B cell (primary cell): Measurements from ENCODE around the gene BAZ2A. TPM values are rescaled to one million over a fixed set of nuclear protein-coding genes. Genes with fewer than 3 reads are reported as not detected.

Source experiments
- ATAC-seq: fragments of 200-7000 bp; cut with Tn5 transposase; one replicate; pipeline ENCODE4 v1.10.0; 2021; ENCODE audit warnings: low read depth, mild to moderate bottlenecking, moderate number of reproducible peaks, moderate library complexity
- CTCF ChIA-PET: fragments of 350-600 bp; sonication (Branson Sonifier 250); formaldehyde crosslinking; loops from one replicate; lab custom pipeline; 2021; ENCODE audit warnings: antibody characterized with exemption, inconsistent platforms; lab: Charles Lee
- POLR2A ChIA-PET: fragments of 350-600 bp; sonication (Branson Sonifier 250); formaldehyde crosslinking; loops from one replicate; lab custom pipeline; 2021; ENCODE audit warnings: antibody characterized with exemption; lab: Charles Lee
- DNase-seq: peaks from one replicate; pipeline ENCODE4 v3.0.0; 2013
- H2AFZ ChIP-seq: 2 replicates; pipeline ENCODE4 v1.6.1; 2012; ENCODE audit warnings: mild to moderate bottlenecking, low read depth, low read length; ENCODE audit not compliant: insufficient read depth, poor library complexity, severe bottlenecking
- H3K27ac ChIP-seq, 2 donors: 1 replicate in 1 of 2; 2 replicates in 1 of 2; pipeline ENCODE4 v1.5.1; 2012 to 2013; ENCODE audit warnings: low read length in 2 of 2, mild to moderate bottlenecking in 2 of 2, moderate library complexity in 1 of 2
- H3K27me3 ChIP-seq, 4 experiments: fragments of 200-600 bp in 1 of 4; sonication (generic) in 1 of 4; replicated peaks in 1 of 4; 1 replicate in 2 of 4; 2 replicates in 2 of 4; pipeline versions ENCODE4 v1.6.1 to v1.7.0; 2013 to 2016; ENCODE audit warnings: low read length in 3 of 4, mild to moderate bottlenecking in 2 of 4, mixed read lengths in 1 of 4, moderate library complexity in 1 of 4; ENCODE audit not compliant: insufficient read depth in 4 of 4, control insufficient read depth in 3 of 4; ENCODE audit errors: control extremely low read depth in 1 of 4
- H3K36me3 ChIP-seq, 2 experiments: replicated peaks in 1 of 2; 1 replicate in 1 of 2; 2 replicates in 1 of 2; pipeline versions ENCODE4 v1.6.1 to v1.7.1; 2013; ENCODE audit warnings: low read length in 1 of 2; ENCODE audit not compliant: insufficient read depth in 2 of 2, control insufficient read depth in 1 of 2; ENCODE audit errors: control extremely low read depth in 1 of 2, extremely low read depth in 1 of 2
- H3K4me1 ChIP-seq, 2 donors: fragments of 200-600 bp in 1 of 2; sonication (generic) in 1 of 2; 1 replicate in 1 of 2; 2 replicates in 1 of 2; pipeline versions ENCODE4 v1.5.1 to v1.6.1; 2013 to 2017; ENCODE audit warnings: low read length in 2 of 2; ENCODE audit not compliant: control insufficient read depth in 2 of 2, insufficient read depth in 2 of 2
- H3K4me2 ChIP-seq: replicated peaks from 2 replicates; pipeline ENCODE3; 2012; ENCODE audit warnings: mild to moderate bottlenecking, low read depth, low read length; ENCODE audit not compliant: poor library complexity, severe bottlenecking
- H3K4me3 ChIP-seq, 5 experiments: fragments of 200-600 bp in 1 of 5; sonication (generic) in 1 of 5; 1 replicate in 3 of 5; 2 replicates in 2 of 5; pipeline versions ENCODE4 v1.5.1 to v1.7.0; 2011 to 2016; ENCODE audit warnings: low read length in 4 of 5, mild to moderate bottlenecking in 4 of 5, low read depth in 2 of 5, control low read depth in 1 of 5, moderate library complexity in 1 of 5; ENCODE audit not compliant: insufficient read depth in 1 of 5; ENCODE audit errors: control extremely low read depth in 1 of 5, extremely low read depth in 1 of 5
- H3K79me2 ChIP-seq: fragments of 200-600 bp; sonication (generic); one replicate; pipeline ENCODE4 v1.6.0; 2016; ENCODE audit warnings: low read length; ENCODE audit not compliant: control insufficient read depth, insufficient read depth
- H3K9ac ChIP-seq: fragments of 200-600 bp; sonication (generic); 2 replicates; pipeline ENCODE4 v1.6.1; 2017; ENCODE audit warnings: mild to moderate bottlenecking, low read length, moderate library complexity
- H3K9me3 ChIP-seq, 3 donors: one replicate each; pipeline versions ENCODE4 v1.6.1 to v1.7.1; 2013; ENCODE audit warnings: low read length in 2 of 3; ENCODE audit not compliant: control insufficient read depth in 2 of 3, insufficient read depth in 1 of 3; ENCODE audit errors: control extremely low read depth in 1 of 3
- H4K20me1 ChIP-seq: 2 replicates; pipeline ENCODE4 v1.6.0; 2012; ENCODE audit warnings: mild to moderate bottlenecking, low read length; ENCODE audit not compliant: insufficient read depth, control insufficient read depth, poor library complexity, severe bottlenecking
- H3K27ac Mint-ChIP-seq: one replicate; pipeline ENCODE4 v1.8.0; 2021; ENCODE audit warnings: mixed read lengths
- H3K27me3 Mint-ChIP-seq: one replicate; pipeline ENCODE4 v1.8.0; 2021; ENCODE audit warnings: mixed read lengths
- H3K4me1 Mint-ChIP-seq: one replicate; pipeline ENCODE4 v1.8.0; 2021; ENCODE audit warnings: mixed read lengths
- H3K4me3 Mint-ChIP-seq: one replicate; pipeline ENCODE4 v1.8.0; 2021; ENCODE audit warnings: mixed read lengths
- H3K9me3 Mint-ChIP-seq: one replicate; pipeline ENCODE4 v1.8.0; 2022; ENCODE audit warnings: mixed read lengths; ENCODE audit not compliant: insufficient read depth
- EZH2 ChIP-seq: IDR thresholded peaks from 2 replicates; pipeline ENCODE4 v1.6.1; 2012; ENCODE audit warnings: borderline replicate concordance, low read depth, mild to moderate bottlenecking, moderate library complexity, low read length; ENCODE audit not compliant: insufficient read depth, poor library complexity, severe bottlenecking
- whole genome bisulfite sequencing: methylation state at CpG from one replicate; pipeline ENCODE4 v1.1.5; 2013; ENCODE audit warnings: missing lambda C conversion rate; ENCODE audit not compliant: insufficient coverage; 5-methylcytosine and 5-hydroxymethylcytosine counted together
- intact Hi-C: fragments of 100-400 bp; cut with micrococcal nuclease; formaldehyde crosslinking; loops from one replicate; pipeline ENCODE4 v1.10.0; 2022
- polyA plus RNA-seq: library from polyadenylated mRNA; depleted of rRNA; stranded (reverse); fragments of >200 nt; gene quantifications from 2 replicates; pipeline ENCODE4 v1.2.3, GENCODE V29; 2012
- total RNA-seq, 2 donors: library from RNA; stranded (reverse); fragments of 120-200 nt in 1 of 2; gene quantifications; 1 replicate in 1 of 2; 2 replicates in 1 of 2; pipeline versions ENCODE4 v1.2.3 to v1.2.4, GENCODE V29; 2013 to 2022
- TF ChIP-seq, protein P1 (sequence below): fragments of 200-600 bp; IDR thresholded peaks from one replicate; pipeline ENCODE4 v1.8.0; 2022; ENCODE audit warnings: antibody characterized with exemption, mild to moderate bottlenecking

The BAZ2A gene
- total and polyA plus RNA-seq, 2 donors (not counting 1 experiment from before 2014, with no cell fraction given), result 95.7 to 280 TPM

DNA sequence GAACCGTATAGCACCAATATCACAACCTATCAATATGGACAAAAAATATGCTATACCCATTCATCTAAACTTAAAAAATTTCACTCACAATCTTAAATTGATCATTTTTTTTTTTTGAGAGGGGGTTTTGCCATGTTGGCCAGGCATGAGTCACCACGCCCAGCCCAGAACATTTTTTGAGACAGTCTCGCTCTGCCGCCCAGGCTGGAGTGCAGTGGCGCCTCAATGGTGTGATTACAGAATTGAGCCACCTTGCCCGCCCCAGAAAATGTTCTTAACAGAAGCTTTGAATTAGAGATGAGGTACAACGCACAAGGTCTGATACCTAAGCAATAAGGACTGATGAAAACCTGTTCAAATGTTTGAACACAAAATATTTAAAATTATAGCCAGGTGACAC is 31.4 kb upstream of the BAZ2A start:
- ATAC-seq, result peak; percentile 25
- Mint-ChIP-seq H3K9me3 (no peaks in the 10 kb centered on the region), H3K27ac (peak overlapping the region; percentile 66)

DNA sequence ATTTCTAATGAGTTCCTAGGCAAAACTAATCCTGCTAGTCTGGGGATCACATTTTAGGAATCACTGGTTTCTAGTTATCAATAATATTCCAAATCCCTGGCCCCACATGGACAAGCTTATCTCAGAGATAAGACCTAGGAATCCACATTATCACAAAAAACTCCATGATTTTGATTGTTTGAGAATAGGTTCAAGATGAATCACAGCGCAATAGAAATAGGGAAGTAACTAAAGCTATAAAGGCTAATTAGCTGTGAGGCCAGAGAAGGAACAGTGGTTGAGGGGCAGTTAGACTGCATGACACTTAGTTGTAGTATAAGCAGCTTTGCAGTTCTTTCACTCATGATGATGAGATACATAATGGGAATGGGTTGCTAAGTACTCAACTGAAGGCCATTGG is 28.8 kb upstream of the BAZ2A start:
- POLR2A ChIA-PET, result interaction anchor here (0.7 to 1.1 kb wide), 7 partner anchors 12 to 66 kb away, joined by 3 to 6 read pairs (median 4); partner anchors contain the start of gene NACA
- WGBS, result 60% methylated on average over 1 of the region's 1 CpG
- Mint-ChIP-seq H3K9me3 (peaks cover 3% of the 10 kb centered on the region), H3K27me3 (no peaks in the 10 kb centered on the region), H3K4me3 (no peak overlapping the region), H3K4me1 (peaks cover 23% of the 10 kb centered on the region), H3K27ac (peak overlapping the region; percentile 46)
- DNase-seq (no peak), ATAC-seq (peak; percentile 57)
- no peaks in the 10 kb centered on the region for H3K27me3 ChIP-seq
- peaks cover 0 to 4% of the 10 kb centered on the region in 2 donors for H3K4me1 ChIP-seq
- H4K20me1 ChIP-seq, result no peaks in the 10 kb centered on the region
- H3K9me3 ChIP-seq, result peaks cover 0 to 11% (median 4%) of the 10 kb centered on the region in 3 donors
- no peak overlapping the region for H3K27ac ChIP-seq
- H3K4me2 ChIP-seq, result no peak overlapping the region
- H3K36me3 ChIP-seq, result peaks cover 0 to 4% of the 10 kb centered on the region in 2 experiments
- no peak overlapping the region for H3K9ac ChIP-seq
- TF ChIP-seq, protein P1, sequence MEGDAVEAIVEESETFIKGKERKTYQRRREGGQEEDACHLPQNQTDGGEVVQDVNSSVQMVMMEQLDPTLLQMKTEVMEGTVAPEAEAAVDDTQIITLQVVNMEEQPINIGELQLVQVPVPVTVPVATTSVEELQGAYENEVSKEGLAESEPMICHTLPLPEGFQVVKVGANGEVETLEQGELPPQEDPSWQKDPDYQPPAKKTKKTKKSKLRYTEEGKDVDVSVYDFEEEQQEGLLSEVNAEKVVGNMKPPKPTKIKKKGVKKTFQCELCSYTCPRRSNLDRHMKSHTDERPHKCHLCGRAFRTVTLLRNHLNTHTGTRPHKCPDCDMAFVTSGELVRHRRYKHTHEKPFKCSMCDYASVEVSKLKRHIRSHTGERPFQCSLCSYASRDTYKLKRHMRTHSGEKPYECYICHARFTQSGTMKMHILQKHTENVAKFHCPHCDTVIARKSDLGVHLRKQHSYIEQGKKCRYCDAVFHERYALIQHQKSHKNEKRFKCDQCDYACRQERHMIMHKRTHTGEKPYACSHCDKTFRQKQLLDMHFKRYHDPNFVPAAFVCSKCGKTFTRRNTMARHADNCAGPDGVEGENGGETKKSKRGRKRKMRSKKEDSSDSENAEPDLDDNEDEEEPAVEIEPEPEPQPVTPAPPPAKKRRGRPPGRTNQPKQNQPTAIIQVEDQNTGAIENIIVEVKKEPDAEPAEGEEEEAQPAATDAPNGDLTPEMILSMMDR, result no peak
- no peak for TF ChIP-seq EZH2
- CTCF ChIA-PET, result interaction anchor here (0.6 kb wide), 1 partner anchor 219 kb away, joined by 3 read pairs; no protein-coding TSS in a partner anchor
- no peak overlapping the region for H2AFZ ChIP-seq
- H3K79me2 ChIP-seq, result no peaks in the 10 kb centered on the region
- intact Hi-C loops, result no loop called here
- H3K4me3 ChIP-seq, result no peak overlapping the region

More for the DNA sequence above, 31.4 kb upstream of the BAZ2A start:
- DNase-seq, result no peak
- H3K27ac ChIP-seq, result peak overlapping the region in 1 of 2 donors; percentile 39
- H3K27me3 ChIP-seq, result no peaks in the 10 kb centered on the region
- intact Hi-C loops, result no loop called here
- no peak overlapping the region for H3K4me2 ChIP-seq
- TF ChIP-seq, protein P1, result no peak
- TF ChIP-seq EZH2, result no peak
- no peak overlapping the region for H3K9ac ChIP-seq
- ChIA-PET POLR2A (interaction anchor here (0.5 to 0.7 kb wide), 2 partner anchors 9 to 1278 kb away, joined by 3 read pairs; no protein-coding TSS in a partner anchor), CTCF (interaction anchor here (1.4 kb wide), 1 partner anchor 25 kb away, joined by 6 read pairs; no protein-coding TSS in a partner anchor)
- peaks cover 0 to 26% of the 10 kb centered on the region in 2 experiments for H3K36me3 ChIP-seq
- no peak overlapping the region for H2AFZ ChIP-seq
- peaks cover 23% of the 10 kb centered on the region for H3K4me1 Mint-ChIP-seq
- H3K9me3 ChIP-seq, result no peaks in the 10 kb centered on the region
- H3K27me3 Mint-ChIP-seq, result no peaks in the 10 kb centered on the region
- H3K4me3 Mint-ChIP-seq, result no peak overlapping the region
- 69% methylated on average over 6 of the region's 7 CpGs for WGBS
- no peaks in the 10 kb centered on the region for H3K79me2 ChIP-seq
- peaks cover 2% of the 10 kb centered on the region for H4K20me1 ChIP-seq
- H3K4me3 ChIP-seq, result no peak overlapping the region
- H3K4me1 ChIP-seq, result peaks cover 0 to 4% of the 10 kb centered on the region in 2 donors
